ENCODE results near the gene NFATC2.

- TF ChIP-seq CTCF (IDR thresholded peaks at IDR 0.05) (no peak), POLR2A (IDR thresholded peaks at IDR 0.05) (no peak)
Observed at GRCh38 chr20:51461306-51461705, 81.2 kb downstream of the NFATC2 start.

Measured in uterus (tissue), 2 donors.